K562 treated with DMSO at 1 percent for 24 hours (cell line): ENCODE measurements around the gene ASB3. TPM values are rescaled to one million over a fixed set of nuclear protein-coding genes. Genes with fewer than 3 reads are reported as not detected.

Experiments
- total RNA-seq: library from RNA; unstranded; fragments of 300-600 nt; gene quantifications from 2 replicates; pipeline ENCODE4 v1.2.3, GENCODE V29; 2022; ENCODE audit warnings: low read depth; ENCODE audit not compliant: insufficient read depth

The ASB3 gene
- 8.8 and 11.0 TPM in 2 replicates for total RNA-seq

DNA sequence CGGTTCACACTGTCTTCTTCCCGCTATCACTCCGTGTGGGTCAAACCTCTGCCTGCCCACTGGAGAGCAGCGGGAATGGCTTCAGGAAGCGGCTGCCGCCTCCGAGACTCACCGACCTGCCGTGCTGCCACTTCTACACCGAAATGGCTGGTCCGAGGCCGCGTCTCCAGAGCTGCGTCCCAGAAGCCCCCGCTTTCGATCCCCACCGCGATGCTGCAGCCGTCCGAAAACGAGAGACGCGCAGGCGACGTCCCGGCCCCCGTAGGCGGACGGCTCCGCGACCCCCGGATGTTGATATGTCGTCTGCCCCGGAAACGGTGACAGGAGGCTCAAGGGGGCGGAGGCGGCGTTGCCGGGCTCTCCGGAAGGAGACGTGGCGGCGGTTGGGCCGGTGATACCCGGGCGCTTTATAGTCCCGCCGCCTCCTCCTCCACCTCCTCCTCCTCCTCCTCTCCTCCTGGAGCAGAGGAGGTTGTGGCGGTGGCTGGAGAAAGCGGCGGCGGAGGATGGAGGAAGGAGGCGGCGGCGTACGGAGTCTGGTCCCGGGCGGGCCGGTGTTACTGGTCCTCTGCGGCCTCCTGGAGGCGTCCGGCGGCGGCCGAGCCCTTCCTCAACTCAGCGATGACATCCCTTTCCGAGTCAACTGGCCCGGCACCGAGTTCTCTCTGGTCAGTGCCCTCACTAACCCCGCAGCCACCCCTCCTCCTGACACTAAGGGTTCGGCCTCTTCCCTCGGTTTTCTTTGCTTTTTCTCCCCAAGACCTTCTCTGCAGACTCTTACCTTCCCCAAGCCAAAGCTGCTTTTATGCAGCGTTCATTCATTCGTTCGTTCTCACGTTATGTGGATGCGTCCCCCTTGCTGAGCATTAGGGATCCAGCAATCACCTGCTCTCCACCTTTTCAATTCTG, at the start of gene ASB3, which contains the start of gene ERLEC1:
ASB3 (minus strand) TSS at position 249 of the 909 bp plus-strand sequence. CDS start 21,381 bp downstream, outside the sequence.
ERLEC1 (plus strand) TSS at position 340 of the 909 bp plus-strand sequence; CDS start at position 507, 167 bp downstream.

GRCh38 chr2:53767405-53768241, 19.1 kb downstream of the ASB3 start, which contains the start of gene CHAC2:
TSS of gene CHAC2 (plus strand) at chr2:53767804. CDS start at chr2:53767887, 83 bp downstream.

Other genes starting within 250 kb of the ASB3 start
- 6.1 and 8.7 TPM in 2 replicates for gene CHAC2, start 19.1 kb downstream of the ASB3 start, total RNA-seq
- 25.0 and 27.2 TPM in 2 replicates for gene ERLEC1, start 91 bp upstream of the ASB3 start, total RNA-seq
- gene GPR75, start 73.0 kb upstream of the ASB3 start, total RNA-seq: 1.3 and 1.6 TPM in 2 replicates
- gene PSME4, start 184.0 kb upstream of the ASB3 start, total RNA-seq: 28.3 and 35.7 TPM in 2 replicates